Glutamatergic neuron (in vitro differentiated cells): ENCODE data around the gene DNASE2. TPM values are rescaled to one million over a fixed set of nuclear protein-coding genes. Genes with fewer than 3 reads are reported as not detected.
A peak's percentile ranks its signal among the peaks of the same experiment; 100 is the strongest.

ENCODE experiments used
- DNase-seq: peaks from one replicate; pipeline ENCODE4 v3.0.0; 2022
- H3K27ac Mint-ChIP-seq: one replicate; pipeline ENCODE4 v1.8.0; 2020; ENCODE audit warnings: mild to moderate bottlenecking, mixed read lengths, inconsistent platforms; ENCODE audit not compliant: unreplicated experiment
- H3K27me3 Mint-ChIP-seq: one replicate; pipeline ENCODE4 v1.8.0; 2020; ENCODE audit warnings: mild to moderate bottlenecking, moderate library complexity, mixed read lengths, inconsistent platforms; ENCODE audit not compliant: unreplicated experiment
- H3K36me3 Mint-ChIP-seq: one replicate; pipeline ENCODE4 v1.8.0; 2020; ENCODE audit warnings: mild to moderate bottlenecking, mixed read lengths, inconsistent platforms; ENCODE audit not compliant: unreplicated experiment
- H3K4me1 Mint-ChIP-seq: one replicate; pipeline ENCODE4 v1.8.0; 2020; ENCODE audit warnings: mild to moderate bottlenecking, low read depth, mixed read lengths, inconsistent platforms; ENCODE audit not compliant: unreplicated experiment
- H3K4me3 Mint-ChIP-seq: one replicate; pipeline ENCODE4 v1.8.0; 2020; ENCODE audit warnings: mild to moderate bottlenecking, mixed read lengths, inconsistent platforms; ENCODE audit not compliant: unreplicated experiment
- H3K9me3 Mint-ChIP-seq: one replicate; pipeline ENCODE4 v1.8.0; 2020; ENCODE audit warnings: mild to moderate bottlenecking, moderate library complexity, mixed read lengths, inconsistent platforms; ENCODE audit not compliant: unreplicated experiment
- total RNA-seq: library from RNA; stranded (reverse); fragmentation: NEBNext Ultra II Directional; extraction: Animal tissue kit (Norgen Biotek cat#: 25700); gene quantifications from one replicate; pipeline ENCODE4 v1.2.1, GENCODE V29; 2021; ENCODE audit not compliant: unreplicated experiment
- TF ChIP-seq, protein P1 (sequence below): fragments of 200-600 bp; sonication (generic); IDR thresholded peaks from one replicate; pipeline ENCODE4 v1.5.0; 2021; ENCODE audit not compliant: partially characterized antibody, unreplicated experiment

DNASE2 gene
- total RNA-seq, 1 donor from 2014 or later, result 7.9 TPM

DNA sequence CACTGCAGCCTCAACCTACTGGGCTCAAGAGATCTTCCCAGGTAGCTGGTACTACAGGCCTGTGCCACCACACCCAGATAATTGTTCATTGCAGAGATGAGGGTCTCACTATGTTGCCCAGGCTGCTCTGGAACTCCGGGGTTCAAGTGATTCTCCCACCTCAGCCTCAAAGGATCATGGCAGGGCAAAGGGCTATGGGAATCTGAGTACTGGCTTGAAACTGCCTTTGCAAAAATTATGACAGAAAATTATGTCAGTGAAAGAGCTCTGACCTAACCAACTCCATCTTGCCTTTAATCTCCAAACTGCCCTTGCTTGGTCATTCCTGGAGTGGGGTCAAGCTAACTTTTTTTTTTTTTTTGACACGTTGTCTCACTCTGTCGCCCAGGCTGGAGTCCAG lies 1.3 kb upstream of the DNASE2 start:
- Mint-ChIP-seq H3K36me3 (no peaks in the 10 kb centered on the region), H3K27ac (no peak overlapping the region), H3K4me3 (peak overlapping the region; percentile 90), H3K27me3 (peaks cover 14% of the 10 kb centered on the region), H3K9me3 (peaks cover 5% of the 10 kb centered on the region), H3K4me1 (no peaks in the 10 kb centered on the region)
- TF ChIP-seq, protein P1, sequence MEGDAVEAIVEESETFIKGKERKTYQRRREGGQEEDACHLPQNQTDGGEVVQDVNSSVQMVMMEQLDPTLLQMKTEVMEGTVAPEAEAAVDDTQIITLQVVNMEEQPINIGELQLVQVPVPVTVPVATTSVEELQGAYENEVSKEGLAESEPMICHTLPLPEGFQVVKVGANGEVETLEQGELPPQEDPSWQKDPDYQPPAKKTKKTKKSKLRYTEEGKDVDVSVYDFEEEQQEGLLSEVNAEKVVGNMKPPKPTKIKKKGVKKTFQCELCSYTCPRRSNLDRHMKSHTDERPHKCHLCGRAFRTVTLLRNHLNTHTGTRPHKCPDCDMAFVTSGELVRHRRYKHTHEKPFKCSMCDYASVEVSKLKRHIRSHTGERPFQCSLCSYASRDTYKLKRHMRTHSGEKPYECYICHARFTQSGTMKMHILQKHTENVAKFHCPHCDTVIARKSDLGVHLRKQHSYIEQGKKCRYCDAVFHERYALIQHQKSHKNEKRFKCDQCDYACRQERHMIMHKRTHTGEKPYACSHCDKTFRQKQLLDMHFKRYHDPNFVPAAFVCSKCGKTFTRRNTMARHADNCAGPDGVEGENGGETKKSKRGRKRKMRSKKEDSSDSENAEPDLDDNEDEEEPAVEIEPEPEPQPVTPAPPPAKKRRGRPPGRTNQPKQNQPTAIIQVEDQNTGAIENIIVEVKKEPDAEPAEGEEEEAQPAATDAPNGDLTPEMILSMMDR, result no peak
- no peak for DNase-seq

DNA sequence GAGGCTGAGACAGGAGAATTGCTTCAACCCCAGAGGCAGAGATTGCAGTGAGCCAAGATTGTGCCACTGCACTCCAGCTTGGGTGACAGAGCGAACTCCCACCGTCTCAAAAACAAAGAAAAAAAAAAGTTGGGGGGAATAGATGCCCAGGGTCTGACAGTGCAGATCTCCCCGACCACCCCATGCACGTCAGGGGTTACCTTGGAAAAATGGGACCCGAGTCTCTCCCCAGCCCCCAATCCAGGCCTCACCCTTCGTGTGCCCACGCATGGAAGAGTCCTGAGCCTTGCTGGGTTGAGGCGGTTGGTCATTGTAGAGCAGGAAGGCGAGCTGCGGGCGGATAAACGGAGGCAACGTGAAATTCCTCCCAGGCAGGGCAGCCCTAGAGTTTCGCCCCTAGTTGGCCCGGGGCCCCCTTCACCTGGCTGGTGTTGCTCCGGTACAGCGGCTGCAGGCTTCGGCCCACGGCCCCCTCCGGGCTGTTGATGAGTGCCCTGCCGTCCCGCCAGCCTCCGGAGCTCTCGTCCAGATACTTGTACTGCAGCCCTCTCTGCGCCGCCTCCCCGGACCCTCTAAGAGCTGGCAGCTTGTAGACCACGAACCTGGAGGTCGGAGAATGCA lies 588 bp downstream of the DNASE2 start:
- H3K27ac Mint-ChIP-seq, result peak overlapping the region; percentile 52
- DNase-seq, result peak; percentile 54
- H3K4me3 Mint-ChIP-seq, result peak overlapping the region; percentile 90
- no peaks in the 10 kb centered on the region for H3K4me1 Mint-ChIP-seq
- peaks cover 1% of the 10 kb centered on the region for H3K9me3 Mint-ChIP-seq
- no peaks in the 10 kb centered on the region for H3K36me3 Mint-ChIP-seq
- peaks cover 6% of the 10 kb centered on the region for H3K27me3 Mint-ChIP-seq
- TF ChIP-seq, protein P1, result no peak

DNA sequence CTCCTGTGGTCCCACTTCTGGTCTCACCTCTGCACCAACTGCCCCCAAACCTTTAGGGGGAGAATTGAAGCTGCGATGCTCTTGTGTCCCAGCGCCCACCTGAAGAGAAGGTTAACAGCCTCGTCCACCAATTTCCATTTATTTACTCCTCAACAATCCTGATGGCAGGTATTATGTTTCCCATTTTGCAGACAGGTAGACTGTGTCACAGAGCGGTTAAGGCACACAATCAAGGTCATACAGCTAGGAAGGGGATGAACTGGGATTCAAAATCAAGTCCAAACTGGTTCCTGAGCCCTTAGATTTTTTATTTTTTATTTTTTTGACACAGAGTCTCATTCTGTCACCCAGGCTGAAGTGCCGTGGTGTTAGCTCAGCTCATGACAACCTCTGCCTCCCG lies 6.2 kb downstream of the DNASE2 start:
- H3K4me1 Mint-ChIP-seq, result no peaks in the 10 kb centered on the region
- peaks cover 12% of the 10 kb centered on the region for H3K27me3 Mint-ChIP-seq
- peaks cover 8% of the 10 kb centered on the region for H3K9me3 Mint-ChIP-seq
- TF ChIP-seq, protein P1, result no peak
- H3K4me3 Mint-ChIP-seq, result no peak overlapping the region
- no peak overlapping the region for H3K27ac Mint-ChIP-seq
- H3K36me3 Mint-ChIP-seq, result peaks cover 14% of the 10 kb centered on the region
- DNase-seq, result no peak

DNA sequence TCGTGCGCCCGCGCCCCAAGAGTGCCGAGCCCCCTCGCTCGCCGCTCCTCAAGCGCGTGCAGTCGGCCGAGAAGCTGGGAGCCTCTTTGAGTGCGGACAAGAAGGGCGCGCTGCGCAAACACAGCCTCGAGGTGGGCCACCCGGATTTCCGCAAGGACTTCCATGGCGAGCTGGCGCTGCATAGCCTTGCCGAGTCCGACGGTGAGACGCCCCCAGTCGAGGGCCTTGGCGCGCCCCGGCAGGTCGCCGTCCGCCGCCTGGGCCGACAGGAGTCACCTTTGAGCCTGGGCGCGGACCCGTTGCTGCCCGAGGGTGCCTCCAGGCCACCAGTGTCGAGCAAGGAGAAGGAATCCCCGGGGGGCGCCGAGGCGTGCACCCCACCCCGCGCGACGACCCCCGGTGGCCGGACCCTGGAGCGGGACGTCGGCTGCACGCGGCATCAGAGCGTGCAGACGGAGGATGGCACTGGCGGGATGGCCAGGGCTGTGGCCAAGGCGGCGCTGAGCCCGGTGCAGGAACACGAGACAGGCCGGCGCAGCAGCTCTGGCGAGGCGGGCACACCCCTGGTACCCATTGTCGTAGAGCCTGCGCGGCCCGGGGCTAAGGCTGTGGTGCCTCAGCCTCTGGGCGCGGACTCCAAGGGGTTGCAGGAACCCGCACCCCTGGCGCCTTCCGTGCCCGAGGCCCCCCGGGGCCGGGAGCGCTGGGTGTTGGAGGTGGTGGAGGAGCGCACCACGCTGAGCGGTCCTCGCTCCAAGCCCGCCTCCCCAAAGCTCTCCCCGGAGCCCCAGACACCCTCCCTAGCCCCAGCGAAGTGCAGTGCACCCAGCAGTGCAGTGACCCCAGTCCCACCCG lies 7.1 kb downstream of the DNASE2 start:
- H3K27ac Mint-ChIP-seq, result no peak overlapping the region
- H3K4me3 Mint-ChIP-seq, result no peak overlapping the region
- TF ChIP-seq, protein P1, result no peak
- H3K4me1 Mint-ChIP-seq, result no peaks in the 10 kb centered on the region
- peaks cover 8% of the 10 kb centered on the region for H3K9me3 Mint-ChIP-seq
- H3K36me3 Mint-ChIP-seq, result peaks cover 14% of the 10 kb centered on the region
- no peak for DNase-seq
- peaks cover 12% of the 10 kb centered on the region for H3K27me3 Mint-ChIP-seq
